MM.1S (cell line): ENCODE data around the gene UCP1.

Experiments
- DNase-seq: peaks from one replicate; pipeline ENCODE4 v3.0.0-alpha.2; 2015
- H2AFZ ChIP-seq: fragments of 300-600 bp; sonication (generic); 2 replicates; pipeline ENCODE4 v1.6.0; 2016; ENCODE audit warnings: antibody characterized with exemption, low read length
- H3F3A ChIP-seq: fragments of 300-600 bp; sonication (generic); 2 replicates; pipeline ENCODE4 v1.6.1; 2016; ENCODE audit warnings: mild to moderate bottlenecking, antibody characterized with exemption, low read length, moderate library complexity, mixed read lengths; ENCODE audit not compliant: insufficient read depth
- H3K27ac ChIP-seq: fragments of 300-600 bp; sonication (generic); 2 replicates; pipeline ENCODE4 v1.5.1; 2016; ENCODE audit warnings: mild to moderate bottlenecking, low read length
- H3K27me3 ChIP-seq: fragments of 300-600 bp; sonication (generic); replicated peaks from 2 replicates; pipeline ENCODE4 v1.6.0; 2016; ENCODE audit warnings: low read length; ENCODE audit not compliant: insufficient read depth
- H3K36me3 ChIP-seq: fragments of 300-600 bp; sonication (generic); replicated peaks from 2 replicates; pipeline ENCODE4 v1.6.1; 2016; ENCODE audit warnings: mild to moderate bottlenecking, low read length, mixed read lengths; ENCODE audit not compliant: insufficient read depth
- H3K4me1 ChIP-seq: fragments of 300-600 bp; sonication (generic); 2 replicates; pipeline ENCODE4 v1.6.1; 2016; ENCODE audit warnings: low read length, mixed read lengths
- H3K4me2 ChIP-seq: fragments of 300-600 bp; sonication (generic); 2 replicates; pipeline ENCODE4 v1.6.0; 2016; ENCODE audit warnings: low read depth, low read length
- H3K4me3 ChIP-seq: fragments of 300-600 bp; sonication (generic); 2 replicates; pipeline ENCODE4 v1.5.1; 2016; ENCODE audit warnings: low read length, mixed read lengths
- H3K79me2 ChIP-seq: fragments of 300-600 bp; sonication (generic); 2 replicates; pipeline ENCODE4 v1.6.1; 2016; ENCODE audit warnings: mixed run types, low read length, mixed read lengths
- H3K9ac ChIP-seq: fragments of 300-600 bp; sonication (generic); 2 replicates; pipeline ENCODE4 v1.6.1; 2016; ENCODE audit warnings: low read length, mixed read lengths
- H3K9me2 ChIP-seq: fragments of 300-600 bp; sonication (generic); replicated peaks from 2 replicates; pipeline ENCODE4 v1.6.1; 2016; ENCODE audit warnings: mild to moderate bottlenecking, low read length, mixed read lengths; ENCODE audit not compliant: insufficient read depth
- H3K9me3 ChIP-seq: fragments of 300-600 bp; sonication (generic); replicated peaks from 2 replicates; pipeline ENCODE4 v1.6.1; 2016; ENCODE audit warnings: mild to moderate bottlenecking, low read length, mixed read lengths; ENCODE audit not compliant: insufficient read depth
- H4K20me1 ChIP-seq: fragments of 300-600 bp; sonication (generic); 2 replicates; pipeline ENCODE4 v1.6.1; 2016; ENCODE audit warnings: mild to moderate bottlenecking, low read length, moderate library complexity, mixed read lengths; ENCODE audit not compliant: insufficient read depth
- EZH2 ChIP-seq: fragments of 300-600 bp; sonication (generic); optimal IDR thresholded peaks from 2 replicates; pipeline ENCODE3; 2017; ENCODE audit warnings: low read depth, mild to moderate bottlenecking, antibody characterized with exemption, low read length, mixed read lengths
- EZH2phosphoT487 ChIP-seq: fragments of 300-600 bp; sonication (generic); IDR thresholded peaks from 2 replicates; pipeline ENCODE4 v1.6.1; 2018; ENCODE audit warnings: antibody characterized with exemption, low read length
- TF ChIP-seq, protein P1 (sequence below): fragments of 300-600 bp; sonication (generic); IDR thresholded peaks from 2 replicates; pipeline ENCODE4 v1.5.1; 2016; ENCODE audit warnings: antibody characterized with exemption, low read length, mixed read lengths

Gene UCP1

GRCh38 chr4:140579278-140579677 is 10.5 kb upstream of the UCP1 start:
- DNase-seq, result no peak
- H3K4me1 ChIP-seq, result no peaks in the 10 kb centered on the region
- H3K9ac ChIP-seq, result no peak overlapping the region
- no peaks in the 10 kb centered on the region for H3K9me3 ChIP-seq
- H3K4me2 ChIP-seq, result no peak overlapping the region
- no peaks in the 10 kb centered on the region for H4K20me1 ChIP-seq
- TF ChIP-seq EZH2phosphoT487 (no peak), EZH2 (no peak)
- TF ChIP-seq, protein P1, sequence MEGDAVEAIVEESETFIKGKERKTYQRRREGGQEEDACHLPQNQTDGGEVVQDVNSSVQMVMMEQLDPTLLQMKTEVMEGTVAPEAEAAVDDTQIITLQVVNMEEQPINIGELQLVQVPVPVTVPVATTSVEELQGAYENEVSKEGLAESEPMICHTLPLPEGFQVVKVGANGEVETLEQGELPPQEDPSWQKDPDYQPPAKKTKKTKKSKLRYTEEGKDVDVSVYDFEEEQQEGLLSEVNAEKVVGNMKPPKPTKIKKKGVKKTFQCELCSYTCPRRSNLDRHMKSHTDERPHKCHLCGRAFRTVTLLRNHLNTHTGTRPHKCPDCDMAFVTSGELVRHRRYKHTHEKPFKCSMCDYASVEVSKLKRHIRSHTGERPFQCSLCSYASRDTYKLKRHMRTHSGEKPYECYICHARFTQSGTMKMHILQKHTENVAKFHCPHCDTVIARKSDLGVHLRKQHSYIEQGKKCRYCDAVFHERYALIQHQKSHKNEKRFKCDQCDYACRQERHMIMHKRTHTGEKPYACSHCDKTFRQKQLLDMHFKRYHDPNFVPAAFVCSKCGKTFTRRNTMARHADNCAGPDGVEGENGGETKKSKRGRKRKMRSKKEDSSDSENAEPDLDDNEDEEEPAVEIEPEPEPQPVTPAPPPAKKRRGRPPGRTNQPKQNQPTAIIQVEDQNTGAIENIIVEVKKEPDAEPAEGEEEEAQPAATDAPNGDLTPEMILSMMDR, result no peak
- H3K27me3 ChIP-seq, result no peaks in the 10 kb centered on the region
- H3F3A ChIP-seq, result no peaks in the 10 kb centered on the region
- no peak overlapping the region for H2AFZ ChIP-seq
- H3K27ac ChIP-seq, result no peak overlapping the region
- no peaks in the 10 kb centered on the region for H3K9me2 ChIP-seq
- H3K4me3 ChIP-seq, result no peak overlapping the region
- no peaks in the 10 kb centered on the region for H3K36me3 ChIP-seq
- H3K79me2 ChIP-seq, result no peaks in the 10 kb centered on the region

- Histone ChIP-seq H4K20me1 (no peaks in the 10 kb centered on the region), H3K79me2 (no peaks in the 10 kb centered on the region), H3K4me3 (no peak overlapping the region), H3K9ac (no peak overlapping the region), H3K9me2 (no peaks in the 10 kb centered on the region), H3K27ac (no peak overlapping the region), H3F3A (no peaks in the 10 kb centered on the region), H3K4me2 (no peak overlapping the region), H3K36me3 (no peaks in the 10 kb centered on the region), H3K4me1 (no peaks in the 10 kb centered on the region), H3K27me3 (no peaks in the 10 kb centered on the region), H2AFZ (no peak overlapping the region), H3K9me3 (no peaks in the 10 kb centered on the region)
- DNase-seq, result no peak
- no peak for TF ChIP-seq EZH2
- no peak for TF ChIP-seq EZH2phosphoT487
- TF ChIP-seq, protein P1, result no peak
Observed at GRCh38 chr4:140575489-140575888, 6.7 kb upstream of the UCP1 start.

DNA sequence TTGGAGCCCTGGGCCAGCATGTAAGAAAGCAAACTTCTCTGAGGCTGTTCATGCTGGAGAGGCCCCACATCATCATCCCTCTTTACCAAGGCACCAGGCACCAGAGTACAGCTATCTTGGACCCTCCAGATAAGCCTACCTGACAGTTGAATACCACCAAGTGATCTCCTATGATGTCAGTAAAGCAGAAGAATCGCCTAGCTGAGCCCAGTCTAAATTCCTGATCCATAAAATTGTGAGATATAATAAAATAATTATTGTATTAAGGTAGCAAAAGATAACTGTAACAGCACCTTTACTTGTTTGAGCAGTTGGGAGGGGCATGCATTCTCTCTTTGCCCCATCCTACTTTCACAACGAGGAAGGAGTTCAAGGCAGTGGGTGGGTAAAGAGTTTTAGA is 2.9 kb upstream of the UCP1 start:
- H3K27me3 ChIP-seq, result no peaks in the 10 kb centered on the region

More for the DNA sequence above, 2.9 kb upstream of the UCP1 start:
- Histone ChIP-seq H3K27ac (no peak overlapping the region), H3K9ac (no peak overlapping the region), H3K4me2 (no peak overlapping the region), H3K4me3 (no peak overlapping the region), H3F3A (no peaks in the 10 kb centered on the region), H2AFZ (no peak overlapping the region), H3K9me3 (no peaks in the 10 kb centered on the region), H3K36me3 (no peaks in the 10 kb centered on the region), H3K4me1 (no peaks in the 10 kb centered on the region), H4K20me1 (no peaks in the 10 kb centered on the region), H3K79me2 (no peaks in the 10 kb centered on the region), H3K9me2 (no peaks in the 10 kb centered on the region)
- TF ChIP-seq, protein P1, result no peak
- TF ChIP-seq EZH2 (no peak), EZH2phosphoT487 (no peak)
- no peak for DNase-seq
